ENCODE data around the gene PLAAT3.

DNA sequence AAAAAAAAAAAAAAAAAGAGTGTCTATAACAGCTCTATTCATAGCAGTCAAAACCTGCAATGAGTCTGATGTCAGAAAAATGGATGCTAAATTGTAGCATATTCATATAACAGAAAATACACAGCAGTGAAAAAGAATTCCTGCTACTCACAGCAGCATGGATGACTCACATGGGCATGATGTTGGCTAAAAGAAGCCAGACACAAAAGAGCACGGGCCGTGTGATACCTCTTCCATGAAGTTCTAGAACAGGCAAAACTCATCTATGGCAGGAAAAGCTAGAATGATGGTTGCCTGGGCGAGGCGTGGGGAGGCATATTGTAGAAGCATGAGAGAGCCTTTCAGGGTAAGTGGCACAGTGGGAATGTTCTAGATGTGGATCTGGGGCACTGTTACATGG is 18.9 kb downstream of the PLAAT3 start:
- TF ChIP-seq, protein P1, sequence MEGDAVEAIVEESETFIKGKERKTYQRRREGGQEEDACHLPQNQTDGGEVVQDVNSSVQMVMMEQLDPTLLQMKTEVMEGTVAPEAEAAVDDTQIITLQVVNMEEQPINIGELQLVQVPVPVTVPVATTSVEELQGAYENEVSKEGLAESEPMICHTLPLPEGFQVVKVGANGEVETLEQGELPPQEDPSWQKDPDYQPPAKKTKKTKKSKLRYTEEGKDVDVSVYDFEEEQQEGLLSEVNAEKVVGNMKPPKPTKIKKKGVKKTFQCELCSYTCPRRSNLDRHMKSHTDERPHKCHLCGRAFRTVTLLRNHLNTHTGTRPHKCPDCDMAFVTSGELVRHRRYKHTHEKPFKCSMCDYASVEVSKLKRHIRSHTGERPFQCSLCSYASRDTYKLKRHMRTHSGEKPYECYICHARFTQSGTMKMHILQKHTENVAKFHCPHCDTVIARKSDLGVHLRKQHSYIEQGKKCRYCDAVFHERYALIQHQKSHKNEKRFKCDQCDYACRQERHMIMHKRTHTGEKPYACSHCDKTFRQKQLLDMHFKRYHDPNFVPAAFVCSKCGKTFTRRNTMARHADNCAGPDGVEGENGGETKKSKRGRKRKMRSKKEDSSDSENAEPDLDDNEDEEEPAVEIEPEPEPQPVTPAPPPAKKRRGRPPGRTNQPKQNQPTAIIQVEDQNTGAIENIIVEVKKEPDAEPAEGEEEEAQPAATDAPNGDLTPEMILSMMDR (IDR thresholded peaks at IDR 0.05; ENCODE audit: poor library complexity, severe bottlenecking) = no peak
- TF ChIP-seq, protein P2, sequence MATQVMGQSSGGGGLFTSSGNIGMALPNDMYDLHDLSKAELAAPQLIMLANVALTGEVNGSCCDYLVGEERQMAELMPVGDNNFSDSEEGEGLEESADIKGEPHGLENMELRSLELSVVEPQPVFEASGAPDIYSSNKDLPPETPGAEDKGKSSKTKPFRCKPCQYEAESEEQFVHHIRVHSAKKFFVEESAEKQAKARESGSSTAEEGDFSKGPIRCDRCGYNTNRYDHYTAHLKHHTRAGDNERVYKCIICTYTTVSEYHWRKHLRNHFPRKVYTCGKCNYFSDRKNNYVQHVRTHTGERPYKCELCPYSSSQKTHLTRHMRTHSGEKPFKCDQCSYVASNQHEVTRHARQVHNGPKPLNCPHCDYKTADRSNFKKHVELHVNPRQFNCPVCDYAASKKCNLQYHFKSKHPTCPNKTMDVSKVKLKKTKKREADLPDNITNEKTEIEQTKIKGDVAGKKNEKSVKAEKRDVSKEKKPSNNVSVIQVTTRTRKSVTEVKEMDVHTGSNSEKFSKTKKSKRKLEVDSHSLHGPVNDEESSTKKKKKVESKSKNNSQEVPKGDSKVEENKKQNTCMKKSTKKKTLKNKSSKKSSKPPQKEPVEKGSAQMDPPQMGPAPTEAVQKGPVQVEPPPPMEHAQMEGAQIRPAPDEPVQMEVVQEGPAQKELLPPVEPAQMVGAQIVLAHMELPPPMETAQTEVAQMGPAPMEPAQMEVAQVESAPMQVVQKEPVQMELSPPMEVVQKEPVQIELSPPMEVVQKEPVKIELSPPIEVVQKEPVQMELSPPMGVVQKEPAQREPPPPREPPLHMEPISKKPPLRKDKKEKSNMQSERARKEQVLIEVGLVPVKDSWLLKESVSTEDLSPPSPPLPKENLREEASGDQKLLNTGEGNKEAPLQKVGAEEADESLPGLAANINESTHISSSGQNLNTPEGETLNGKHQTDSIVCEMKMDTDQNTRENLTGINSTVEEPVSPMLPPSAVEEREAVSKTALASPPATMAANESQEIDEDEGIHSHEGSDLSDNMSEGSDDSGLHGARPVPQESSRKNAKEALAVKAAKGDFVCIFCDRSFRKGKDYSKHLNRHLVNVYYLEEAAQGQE (IDR thresholded peaks at IDR 0.05; ENCODE audit: borderline replicate concordance) = no peak
- TF ChIP-seq POLR2AphosphoS5 (IDR thresholded peaks at IDR 0.05) (no peak), EZH2 (IDR thresholded peaks at IDR 0.05; ENCODE audit: borderline replicate concordance, insufficient read depth, low read length, poor library complexity, severe bottlenecking) (no peak), SMC3 (conservative IDR thresholded peaks at IDR 0.05; ENCODE audit: poor library complexity) (no peak), RAD21 (conservative IDR thresholded peaks at IDR 0.05) (no peak), TAF1 (IDR thresholded peaks at IDR 0.05; ENCODE audit: low read depth) (no peak)

Measured in neural cell (in vitro differentiated cells).